ENCODE measurements around the gene C9. TPM values are rescaled to one million over a fixed set of nuclear protein-coding genes. Genes with fewer than 3 reads are reported as not detected.

The C9 gene
- total and polyA plus RNA-seq, 2 of the 4 experiments (the other 2 are of a cell fraction), result not detected

DNA sequence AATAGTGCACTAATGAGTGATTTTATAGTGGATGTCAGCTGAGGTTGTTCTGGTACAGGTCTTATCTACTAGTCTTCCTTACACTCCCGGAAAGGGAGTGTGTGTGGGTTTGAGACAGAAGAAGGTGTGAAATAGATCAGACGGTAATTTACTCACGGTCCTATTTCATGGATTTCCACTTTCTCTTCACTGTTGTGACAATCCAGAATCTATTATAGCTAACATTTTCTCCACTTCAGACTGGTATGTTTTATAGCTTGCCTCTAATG, 7.0 kb upstream of the C9 start:
- H2BK15ac ChIP-seq (ENCODE audit: low read depth, low read length), result no peak overlapping the region
- ATAC-seq (ENCODE audit: low read depth), result no peak
- H2AK5ac ChIP-seq (ENCODE audit: low read depth, low read length), result no peak overlapping the region
- no peak for DNase-seq
- CTCF ChIA-PET, result no interaction called here
- H4K91ac ChIP-seq (ENCODE audit: insufficient read depth, low read depth, low read length), result no peak overlapping the region
- H3K9ac ChIP-seq (ENCODE audit: low read depth, low read length), result no peak overlapping the region
- H2AFZ ChIP-seq (replicated peaks; ENCODE audit: low read length, poor library complexity), result no peak overlapping the region
- no peak overlapping the region for H4K5ac ChIP-seq (ENCODE audit: low read depth, low read length)
- H3K23ac ChIP-seq (ENCODE audit: low read depth, low read length), result no peak overlapping the region
- H3K4me1 ChIP-seq (ENCODE audit: control insufficient read depth, insufficient read depth, low read length), result no peaks in the 10 kb centered on the region
- H3K9me1 ChIP-seq (ENCODE audit: insufficient read depth, low read length), result no peaks in the 10 kb centered on the region; the same call in 1 of the 2 replicates
- no peak overlapping the region for H3K27ac ChIP-seq (ENCODE audit: insufficient read depth, low read length)
- dilution Hi-C loops (cut with HindIII; ENCODE audit: low sequenced_read_pairs, unreplicated experiment) (no loop called here), intact Hi-C loops (cut with micrococcal nuclease) (loop anchor here (10.0 kb wide), 2 partner anchors 156 to 376 kb away; partner anchors contain the start of gene FYB1), in situ Hi-C loops (cut with MboI; ENCODE audit: low sequenced_read_pairs) (no loop called here)
- 0 out of 4 replicates have a peak, but pooled peaks cover 0 to 2% of the 10 kb centered on the region in 2 experiments for H3K79me1 ChIP-seq (ENCODE audit: low read depth in 1 of 2, low read length in 2 of 2)
- no peaks in the 10 kb centered on the region for H3K27me3 ChIP-seq (ENCODE audit: control insufficient read depth, insufficient read depth, low read length)
- TF ChIP-seq RFX5 (IDR thresholded peaks at IDR 0.05; ENCODE audit: low read depth, low read length), result no peak
- no peaks in the 10 kb centered on the region for H3K9me3 ChIP-seq (ENCODE audit: control insufficient read depth, insufficient read depth, low read length)
- H3K36me3 ChIP-seq (ENCODE audit: control insufficient read depth, insufficient read depth, low read length), result peaks cover 37% of the 10 kb centered on the region
- H2BK120ac ChIP-seq (ENCODE audit: low read depth, low read length), result no peak overlapping the region
- BruUV-seq (replicated peaks), result no TSS peak
- H4K8ac ChIP-seq (ENCODE audit: low read depth in 2 of 2, low read length in 2 of 2), result no peak overlapping the region
- H3K4me2 ChIP-seq (ENCODE audit: low read depth, low read length), result no peak overlapping the region
- H2AK9ac ChIP-seq (replicated peaks; ENCODE audit: low read depth, low read length, poor library complexity), result no peak overlapping the region
- WGBS, 2 experiments (ENCODE audit: extremely low coverage in 2 of 2, insufficient read length in 1 of 2), result no CpG with 5 or more reads among the region's 3 CpGs
- no peak overlapping the region for H2BK20ac ChIP-seq (ENCODE audit: low read depth, low read length)
- no peak overlapping the region for H3K18ac ChIP-seq (ENCODE audit: low read depth, low read length)
- POLR2A ChIA-PET (ENCODE audit: unreplicated experiment), result no interaction called here
- no peak overlapping the region for H2BK5ac ChIP-seq (ENCODE audit: low read depth, low read length, poor library complexity, severe bottlenecking)
- H3K14ac ChIP-seq (replicated peaks; ENCODE audit: low read depth, low read length), result no peak overlapping the region
- peaks cover under 1% of the 10 kb centered on the region; the same call in 1 of the 2 replicates for H4K20me1 ChIP-seq (ENCODE audit: insufficient read depth, low read length)
- H3K56ac ChIP-seq (ENCODE audit: extremely low read depth, insufficient read depth, low read length), result no peak overlapping the region
- no peak overlapping the region for H3K4me3 ChIP-seq (ENCODE audit: insufficient read depth, low read depth, low read length)
- no peak overlapping the region for H3K4ac ChIP-seq (ENCODE audit: low read depth, low read length)
